NCI-H345 treated with DMSO at 0.1 percent for 48 hours (cell line): Measurements from ENCODE around the gene ITGB3BP.
"Not testable (repeated sequence)": the region's sequence is repeated elsewhere in the genome, so short reads cannot be mapped to it uniquely, and the experiment has no call there.

Experiments used
- DNase-seq: peaks from one replicate; lab custom pipeline; 2025; ENCODE audit not compliant: unreplicated experiment; lab: John Stamatoyannopoulos, UW

Gene ITGB3BP

DNA sequence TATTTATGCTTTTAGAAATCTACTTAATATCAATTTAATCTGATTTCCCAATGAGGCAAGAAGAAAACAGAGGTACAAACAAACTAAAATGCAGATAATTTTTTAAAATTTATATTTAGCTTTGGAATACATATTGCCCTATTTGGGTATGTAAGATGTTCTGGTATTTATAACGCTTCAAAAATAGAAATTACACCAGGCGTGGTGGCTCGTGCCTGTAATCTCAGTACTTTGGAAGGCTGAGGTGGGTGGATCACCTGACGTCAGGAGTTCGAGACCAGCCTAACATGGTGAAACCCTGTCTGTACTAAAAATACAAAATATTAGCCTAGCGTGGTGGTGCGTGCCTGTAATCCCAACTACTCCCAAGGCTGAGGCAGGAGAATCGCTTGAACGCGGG is 13.3 kb downstream of the ITGB3BP start:
- DNase-seq: no peak

DNA sequence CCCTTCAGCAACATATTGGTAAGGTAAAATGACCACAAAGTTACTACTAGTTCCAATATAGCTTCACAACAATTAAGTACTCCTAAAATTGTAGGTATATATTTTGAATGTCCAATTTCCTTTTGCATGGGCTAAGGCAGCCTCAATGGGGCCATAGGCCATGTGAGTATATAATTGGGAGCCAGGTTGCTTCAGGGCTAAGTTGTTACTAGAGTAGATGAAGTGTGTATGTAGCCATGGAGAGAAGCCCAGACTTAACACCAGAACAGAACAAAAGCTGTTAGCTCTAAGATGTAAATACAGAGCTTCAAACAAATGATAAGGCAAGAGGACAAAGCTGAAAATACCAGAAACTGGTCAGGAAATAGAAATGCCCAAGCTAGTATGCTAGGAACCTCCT is 16.2 kb downstream of the ITGB3BP start:
- DNase-seq: no peak

DNA sequence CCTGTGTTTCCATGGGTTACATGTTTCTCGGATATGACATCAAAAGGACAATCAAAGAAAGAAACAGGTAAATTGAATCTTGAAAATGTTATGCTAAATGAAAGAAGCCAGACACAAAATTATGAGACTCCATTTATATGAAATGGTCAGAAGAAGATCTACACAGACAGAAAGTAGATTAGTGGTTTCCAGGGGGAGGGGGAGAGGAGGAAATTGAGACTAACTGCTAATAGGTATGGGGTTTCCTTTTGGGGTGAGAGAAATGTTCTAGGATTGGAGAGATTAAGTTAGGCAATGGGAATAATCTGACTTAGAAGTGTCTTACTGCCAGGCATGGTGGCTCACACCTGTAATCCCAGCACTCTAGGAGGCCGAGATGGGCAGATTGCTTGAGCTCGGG is 21.8 kb downstream of the ITGB3BP start:
- no peak for DNase-seq

DNA sequence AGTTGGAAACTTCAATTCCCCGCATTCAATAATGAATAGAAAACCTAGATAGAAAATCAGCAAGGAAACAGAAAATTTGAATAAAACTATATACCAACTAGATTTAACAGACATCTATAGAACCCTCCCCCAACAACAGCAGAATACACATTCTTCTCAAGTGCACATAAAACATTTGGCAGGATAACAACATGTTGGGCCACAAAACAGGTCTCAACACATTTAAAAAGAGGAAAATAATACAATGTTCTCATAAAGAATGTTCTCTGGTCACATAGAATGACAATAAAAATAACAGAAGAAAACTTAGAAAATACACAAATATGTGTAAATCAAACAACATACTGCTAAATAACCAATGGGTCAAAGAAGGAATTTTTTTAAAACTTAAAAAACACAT is 24.9 kb downstream of the ITGB3BP start:
- DNase-seq: no peak

DNA sequence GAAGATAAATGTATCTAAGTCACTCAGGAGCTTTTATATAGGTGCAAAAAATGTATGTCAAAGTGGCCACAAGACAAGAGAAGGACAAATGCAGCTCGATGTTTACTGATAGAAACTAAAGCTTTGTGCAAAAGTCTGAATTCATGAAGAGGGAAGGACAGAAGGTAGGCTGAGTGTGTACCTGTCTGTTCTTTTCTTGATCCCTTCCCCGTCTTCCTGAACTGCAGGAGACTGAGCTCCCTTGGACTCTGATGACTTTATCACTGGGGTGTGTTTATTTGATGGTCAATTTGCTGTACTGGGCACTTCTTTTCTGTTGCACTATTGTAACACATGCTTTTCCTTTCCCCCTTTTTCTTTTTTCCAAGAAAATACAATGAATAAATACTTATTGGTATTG is 25.4 kb downstream of the ITGB3BP start:
- no peak for DNase-seq

DNA sequence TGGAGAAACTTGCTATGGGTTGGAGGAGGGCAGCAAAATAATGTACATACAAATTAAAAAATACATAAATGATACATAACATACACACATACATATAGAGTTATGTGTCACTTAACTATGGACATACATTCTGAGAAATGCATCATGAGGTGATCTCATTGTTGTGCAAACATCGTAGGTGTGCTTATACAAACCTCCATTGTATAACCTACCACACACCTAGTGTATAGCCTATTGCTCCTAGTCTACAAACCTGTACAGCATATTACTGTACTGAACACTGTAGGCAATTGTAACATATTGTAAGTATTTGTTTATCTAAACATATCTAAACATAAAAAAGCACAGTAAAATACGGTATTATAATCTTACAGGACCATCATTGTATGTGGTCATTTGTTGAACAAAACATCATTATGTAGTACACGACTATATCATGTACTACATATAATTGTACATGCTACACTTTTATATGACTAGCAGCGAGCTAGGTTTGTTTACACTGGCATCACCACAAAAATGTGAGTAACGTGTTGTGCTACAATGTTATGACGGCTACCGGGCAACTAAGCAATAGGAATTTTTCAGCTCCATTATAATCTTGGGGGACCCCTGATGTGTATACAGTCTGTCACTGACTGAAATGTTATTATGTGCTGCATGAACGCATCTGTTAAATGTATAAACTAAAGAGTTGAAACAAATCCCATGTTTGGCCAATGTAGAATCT is 35.5 kb downstream of the ITGB3BP start:
- DNase-seq: no peak

DNA sequence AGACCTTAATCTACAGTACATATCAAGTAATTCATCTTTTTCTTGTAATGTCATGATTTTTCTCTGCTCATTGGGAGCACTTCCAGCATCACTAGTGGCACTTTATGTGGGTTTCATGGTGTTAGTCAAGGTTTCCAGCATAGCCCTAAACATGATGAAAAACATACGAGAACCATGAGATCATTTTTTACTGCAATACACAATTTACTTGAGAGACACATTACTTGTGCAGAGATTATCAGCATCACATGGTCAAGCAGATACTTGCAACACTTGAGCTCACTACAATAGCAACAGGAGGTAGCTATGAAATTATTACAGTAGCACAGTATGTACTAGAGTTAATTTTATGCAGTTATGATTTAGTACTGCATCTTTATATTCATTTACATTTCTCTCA is 36.4 kb downstream of the ITGB3BP start:
- DNase-seq: no peak

DNA sequence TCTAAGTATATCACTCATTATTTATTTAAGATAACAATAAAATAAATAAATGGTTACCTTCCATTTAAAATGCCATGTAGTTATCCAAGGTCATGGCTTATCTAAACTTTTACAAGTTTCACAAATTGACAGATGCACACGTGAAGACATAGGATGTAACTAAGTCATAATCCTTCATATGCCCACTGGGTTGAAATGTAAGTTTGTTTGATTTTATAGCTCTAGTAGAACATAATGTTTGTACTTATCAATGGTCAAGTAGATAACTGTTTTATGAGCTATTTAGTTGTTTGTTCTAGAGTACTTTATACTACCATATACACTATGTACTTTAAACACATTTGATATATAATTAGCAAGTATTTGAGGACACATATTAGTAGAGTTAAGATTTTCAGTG is 43.0 kb downstream of the ITGB3BP start:
- no peak for DNase-seq

DNA sequence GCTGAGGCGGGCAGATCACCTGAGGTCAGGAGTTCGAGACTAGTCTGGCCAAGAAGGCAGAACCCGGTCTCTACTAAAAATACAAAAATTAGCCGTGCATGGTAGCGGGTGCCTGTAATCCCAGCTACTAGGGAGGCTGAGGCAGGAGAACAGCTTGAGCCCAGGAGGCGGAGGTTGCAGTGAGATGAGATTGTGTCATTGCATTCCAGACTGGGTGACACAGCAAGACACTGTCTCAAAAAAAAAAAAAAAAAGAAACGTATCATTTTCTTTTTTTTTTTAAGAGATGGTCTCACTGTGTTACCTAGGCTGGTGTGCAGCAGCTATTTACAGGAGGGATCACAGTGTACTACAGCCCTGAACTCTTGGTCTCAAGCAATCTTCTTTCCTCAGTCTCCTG is 47.3 kb downstream of the ITGB3BP start:
- no peak for DNase-seq

DNA sequence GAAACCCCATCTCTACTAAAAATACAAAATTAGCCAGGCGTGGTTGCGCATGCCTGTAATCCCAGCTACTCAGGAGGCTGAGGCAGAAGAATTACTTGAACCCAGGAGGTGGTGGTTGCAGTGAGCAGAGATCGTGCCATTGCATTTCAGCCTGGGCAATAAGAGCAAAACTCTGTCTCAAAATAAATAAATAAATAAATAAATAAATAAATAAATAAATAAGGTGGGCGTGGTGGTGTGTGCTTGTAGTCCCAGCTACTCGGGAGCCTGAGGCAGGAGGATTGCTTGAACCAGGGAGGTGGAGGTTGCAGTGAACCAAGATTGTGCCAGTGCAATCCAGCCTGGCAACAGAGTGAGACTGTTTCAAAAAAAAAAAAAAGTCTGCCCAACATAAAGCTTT is 54.3 kb downstream of the ITGB3BP start:
- not testable (repeated sequence) for DNase-seq

DNA sequence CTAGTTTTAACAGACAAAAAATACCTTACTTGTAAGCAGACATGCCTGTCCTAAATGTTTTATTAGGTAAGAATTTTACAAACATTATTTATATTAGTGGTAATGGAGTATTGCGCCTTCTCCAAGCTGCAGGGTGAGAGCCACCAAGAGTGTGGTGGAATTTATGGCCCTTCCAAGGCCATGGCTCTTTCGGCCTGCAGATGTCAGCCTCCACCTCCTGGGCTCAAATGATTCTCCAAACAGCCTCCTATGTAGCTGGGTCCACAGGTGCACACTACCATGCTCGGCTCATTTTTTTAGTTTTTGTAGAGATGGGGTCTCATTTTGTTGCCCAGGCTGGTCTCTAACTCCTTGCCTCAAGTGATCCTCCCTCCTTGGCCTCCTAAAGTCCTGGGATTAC is 56.3 kb downstream of the ITGB3BP start:
- DNase-seq: no peak

DNA sequence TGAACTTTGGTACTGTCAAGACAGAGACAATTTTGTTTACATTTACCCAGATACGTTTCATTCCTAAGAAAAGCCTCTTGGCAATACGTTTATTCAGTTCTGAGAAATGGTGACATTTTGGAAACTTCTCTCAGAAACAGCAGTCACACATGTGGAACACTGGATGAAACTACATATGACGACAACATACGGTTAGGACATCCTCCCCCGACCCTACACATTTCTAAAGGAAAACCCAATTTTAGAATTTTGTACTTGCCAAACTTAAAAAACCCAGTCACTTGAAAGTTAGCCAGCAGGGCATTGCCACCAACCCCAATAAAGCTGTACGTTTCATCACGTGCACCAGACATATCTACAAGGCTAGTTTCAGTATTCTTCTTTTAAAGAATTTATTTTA is 56.8 kb downstream of the ITGB3BP start:
- DNase-seq: no peak

DNA sequence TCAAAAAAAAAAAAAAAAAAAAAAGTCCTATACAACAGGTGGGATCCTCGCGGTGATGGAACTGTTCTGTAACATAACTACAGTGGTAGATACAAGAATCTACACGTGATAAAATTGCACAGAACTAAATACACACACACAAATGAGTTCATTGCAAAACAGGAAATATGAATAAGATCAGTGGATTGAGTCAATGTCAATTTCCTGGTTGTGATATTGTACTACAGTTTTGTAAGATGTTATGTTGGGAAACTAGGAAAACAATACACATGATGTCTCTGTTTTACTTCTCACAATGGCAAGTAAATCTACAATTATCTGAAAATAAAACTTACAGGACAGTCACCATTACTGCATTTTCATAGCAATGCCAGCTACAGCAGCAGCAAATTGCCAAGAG is 59.8 kb downstream of the ITGB3BP start:
- DNase-seq: no peak

DNA sequence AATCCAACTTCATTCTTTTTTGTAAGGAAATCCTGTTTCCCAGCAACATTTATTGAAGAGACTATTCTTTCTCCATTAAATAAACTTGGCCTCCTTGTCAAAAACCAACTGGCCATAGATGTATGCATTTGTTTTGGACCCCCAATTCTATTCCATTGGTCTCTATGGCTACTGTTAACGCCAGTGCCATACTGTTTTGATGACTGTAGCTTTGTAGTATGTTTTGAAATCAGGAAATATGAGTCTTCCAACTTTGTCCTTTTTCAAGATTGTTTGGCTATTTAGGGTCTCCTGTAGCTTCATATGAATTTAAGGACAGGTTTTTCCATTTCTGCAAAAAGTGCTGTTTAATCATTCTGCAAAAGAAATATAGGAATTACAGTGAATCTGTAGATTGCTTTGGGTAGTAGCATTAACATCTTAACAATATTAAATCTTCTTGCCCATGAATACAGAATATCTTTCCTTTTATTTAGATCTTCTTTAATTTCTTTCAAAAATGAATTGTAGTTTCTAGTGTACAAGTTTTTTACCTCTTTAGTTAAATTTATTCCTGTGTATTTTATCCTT is 61.3 kb downstream of the ITGB3BP start:
- no peak for DNase-seq

DNA sequence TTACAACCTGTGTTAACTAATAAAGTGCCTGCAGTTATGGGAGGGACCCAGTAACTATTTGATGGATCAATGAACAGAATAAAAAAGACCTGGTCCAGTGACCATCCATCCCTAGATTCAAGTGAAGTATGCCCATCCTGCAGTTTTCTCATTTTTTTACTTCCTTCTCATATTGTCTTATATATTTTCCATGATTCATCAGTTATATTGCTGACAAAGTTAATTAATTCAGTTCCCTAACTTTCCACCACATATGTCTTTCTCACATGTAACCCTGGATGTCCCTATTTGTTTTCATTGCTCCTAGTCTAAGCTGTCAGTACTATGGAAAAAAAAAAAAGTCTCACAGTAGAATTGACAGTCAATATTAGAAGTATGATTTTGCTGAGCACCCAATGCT is 64.3 kb downstream of the ITGB3BP start:
- DNase-seq: no peak

DNA sequence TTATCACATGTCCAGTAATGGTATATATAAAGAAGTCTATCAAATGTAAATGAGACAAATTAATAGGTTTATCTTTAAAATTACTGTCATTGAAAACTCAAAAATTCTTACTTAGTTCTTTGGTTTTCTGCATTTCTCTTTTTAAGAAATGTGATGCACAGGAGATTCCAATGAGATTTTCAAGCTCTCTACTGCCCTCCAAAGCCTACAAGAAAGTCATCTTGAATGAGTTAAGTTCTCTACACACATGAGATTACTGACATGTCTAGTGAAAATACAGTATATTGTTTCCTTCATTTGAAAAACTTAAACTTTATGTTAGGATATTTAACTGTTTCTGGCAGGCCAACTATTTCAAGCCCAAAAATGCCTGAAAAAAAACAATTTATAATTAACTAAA is 68.8 kb downstream of the ITGB3BP start:
- DNase-seq: no peak

DNA sequence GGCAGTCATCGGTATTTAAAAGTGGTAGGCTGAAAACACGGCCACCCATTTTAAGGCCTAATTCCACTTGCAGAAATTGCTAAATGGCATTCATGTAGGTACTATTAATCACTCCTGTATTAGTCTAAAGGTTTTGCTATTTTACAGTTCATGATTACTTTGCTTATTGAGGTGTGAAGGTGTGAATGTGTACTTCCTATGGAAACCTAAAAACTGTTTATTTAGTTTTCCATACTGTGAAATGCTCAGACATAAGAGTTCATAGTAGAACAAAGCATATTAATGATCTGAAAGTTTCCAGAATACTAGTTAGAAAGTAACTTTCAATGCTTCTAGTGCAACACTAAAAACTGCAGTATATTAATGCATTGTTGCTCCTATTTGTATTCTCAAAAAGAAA is 69.8 kb downstream of the ITGB3BP start:
- no peak for DNase-seq

DNA sequence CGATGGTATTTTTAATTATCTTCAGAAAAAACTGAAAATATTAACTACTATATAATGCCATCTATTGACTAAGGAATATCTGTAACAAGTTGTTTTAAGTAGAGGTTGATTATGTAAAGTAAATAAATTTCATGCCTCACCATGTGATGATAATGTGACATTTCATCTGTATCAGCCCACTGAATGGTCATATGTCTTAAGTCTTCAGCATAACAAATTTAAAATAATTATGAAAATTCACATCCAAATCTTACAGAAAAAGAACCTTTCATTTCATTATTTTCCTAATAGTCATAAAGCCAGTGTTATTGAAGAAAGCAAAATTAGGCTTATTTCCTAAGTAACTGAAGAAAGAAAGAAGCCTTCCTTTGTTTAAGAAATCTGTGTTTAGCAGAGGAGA is 72.6 kb downstream of the ITGB3BP start:
- no peak for DNase-seq

DNA sequence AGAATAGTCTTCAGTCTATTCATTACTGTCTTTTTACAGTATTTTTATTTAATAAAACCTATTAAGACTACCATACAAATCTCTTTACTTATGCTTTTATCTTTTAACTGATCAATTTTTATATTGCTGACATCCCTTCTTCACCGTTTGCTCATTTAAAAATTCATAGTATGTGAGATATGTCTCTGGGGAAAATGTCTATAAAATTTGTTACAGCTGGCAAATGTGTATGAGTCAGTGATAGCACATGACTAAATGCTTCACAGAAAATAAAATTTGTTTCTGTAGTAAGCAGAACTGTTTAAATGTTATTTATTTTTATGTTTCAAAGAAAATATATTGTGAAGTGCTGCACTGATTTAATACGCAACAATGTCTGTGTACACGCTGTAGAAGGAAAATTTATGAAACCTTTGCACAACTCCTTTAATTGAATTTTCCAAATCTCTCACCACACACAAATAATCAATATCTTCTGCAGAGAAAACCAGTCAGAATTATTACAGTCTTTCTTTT is 74.2 kb downstream of the ITGB3BP start:
- no peak for DNase-seq

DNA sequence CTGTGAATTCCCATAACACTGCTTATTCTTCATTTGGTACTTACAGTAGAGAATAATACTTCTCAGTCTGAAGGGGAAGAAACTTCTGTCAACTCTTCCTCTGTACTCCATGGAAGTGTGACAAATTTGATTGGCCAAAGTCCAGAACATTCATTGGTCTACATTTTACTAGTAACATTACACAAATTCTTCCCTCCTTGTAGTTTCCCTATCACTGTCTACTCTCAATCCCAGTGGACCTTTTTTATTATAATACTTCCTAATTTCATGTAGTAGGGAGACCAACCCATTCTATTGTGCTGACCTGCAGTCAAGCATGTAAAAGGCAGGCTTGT is 80.9 kb downstream of the ITGB3BP start:
- no peak for DNase-seq

DNA sequence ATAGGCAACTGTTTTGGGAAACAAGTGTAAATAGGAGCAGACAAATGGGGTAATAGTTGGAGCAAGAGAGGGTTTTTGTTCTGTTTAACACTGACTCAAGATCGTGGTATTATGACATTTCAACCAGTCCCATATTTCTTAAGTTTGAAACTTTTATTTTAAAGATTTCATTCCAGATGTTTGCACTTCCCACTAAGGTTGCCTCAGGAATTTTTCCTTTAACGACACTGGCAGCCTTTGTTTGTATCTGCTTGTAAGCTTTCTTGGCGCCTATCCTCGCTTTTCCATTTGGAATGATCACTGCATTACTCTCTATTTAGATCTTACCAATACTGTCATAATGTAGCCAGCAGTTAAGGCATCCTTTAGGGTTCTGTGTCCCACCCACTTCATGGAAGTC is 87.9 kb downstream of the ITGB3BP start:
- no peak for DNase-seq

DNA sequence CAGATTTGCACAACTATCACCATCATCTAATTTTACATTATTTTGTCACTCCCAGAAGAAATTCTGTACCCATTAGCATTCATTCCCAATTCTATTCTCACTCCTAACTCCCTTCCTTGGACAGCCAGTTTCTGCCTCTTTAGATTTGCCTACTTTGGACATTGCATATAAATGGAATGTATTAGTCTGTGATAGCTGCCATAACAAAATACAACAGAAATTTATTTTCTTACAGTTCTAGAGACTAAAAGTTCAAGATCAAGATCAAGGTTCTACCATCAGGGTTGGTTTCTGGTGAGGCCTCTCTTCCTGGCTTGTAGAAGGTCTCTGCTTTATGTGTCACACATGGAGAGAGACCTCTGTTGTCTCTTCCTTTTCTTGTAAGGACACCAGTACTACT is 93.7 kb downstream of the ITGB3BP start:
- no peak for DNase-seq

DNA sequence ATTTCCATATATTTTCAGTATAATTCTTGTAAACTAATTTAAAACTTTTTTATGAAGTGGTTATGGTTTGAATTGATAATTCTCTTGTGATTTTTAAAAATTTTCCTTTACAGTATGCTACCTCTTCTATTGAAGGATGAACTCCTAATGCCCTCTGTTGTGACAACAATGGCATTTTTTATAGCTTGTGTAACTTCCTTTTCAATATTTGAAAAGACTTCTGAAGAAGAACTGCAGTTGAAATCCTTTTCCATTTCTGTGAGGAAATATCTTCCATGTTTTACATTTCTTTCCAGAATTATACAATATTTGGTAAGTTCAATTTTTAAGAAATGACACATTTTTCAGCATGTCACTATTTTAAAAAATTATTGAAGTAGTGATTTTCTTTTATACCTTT is 94.2 kb downstream of the ITGB3BP start:
- DNase-seq: no peak
